PC-3 (cell line): ENCODE data around the gene HEXD.

ENCODE experiments used
- CTCF ChIP-seq: fragments of 300-600 bp; sonication (generic); conservative IDR thresholded peaks from 2 replicates; pipeline ENCODE4 v1.5.1; 2017; ENCODE audit warnings: antibody characterized with exemption, low read depth, mild to moderate bottlenecking, low read length
- EZH2 ChIP-seq: fragments of 300-600 bp; sonication (generic); IDR thresholded peaks from one replicate; pipeline ENCODE4 v1.6.1; 2017; ENCODE audit warnings: antibody characterized with exemption, mild to moderate bottlenecking, low read length; ENCODE audit not compliant: unreplicated experiment

DNA sequence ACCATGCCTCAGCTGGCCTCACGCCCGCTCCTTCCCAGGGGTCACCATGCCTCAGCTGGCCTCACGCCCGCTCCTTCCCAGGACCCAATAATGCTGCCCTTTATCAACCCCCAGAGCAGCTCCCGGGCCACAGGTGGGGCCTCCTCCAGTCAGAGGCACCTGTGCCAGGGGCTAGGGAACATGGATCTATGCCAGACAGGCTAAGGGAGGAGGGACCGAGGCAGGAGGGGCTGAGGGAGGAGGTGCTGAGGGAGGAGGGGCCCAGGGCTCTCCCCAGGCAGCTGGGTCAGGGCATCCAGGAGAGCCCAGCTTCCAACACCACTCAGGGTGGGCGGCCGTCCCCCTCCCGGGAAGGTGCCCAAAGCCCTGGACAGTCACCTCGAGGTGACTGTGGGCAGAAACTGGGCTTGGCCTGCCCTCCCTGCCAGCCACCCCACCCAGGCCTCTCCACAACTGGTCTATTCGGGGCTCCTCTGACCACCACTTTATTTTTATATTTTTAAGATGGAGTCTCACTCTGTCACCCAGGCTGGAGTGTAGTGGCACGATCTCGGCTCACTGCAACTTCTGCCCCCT is 27.2 kb upstream of the HEXD start:
- no peak for TF ChIP-seq CTCF
- TF ChIP-seq EZH2, result no peak
